PC-9 (cell line): ENCODE results near the gene CBY3.
"Not testable (repeated sequence)": the region's sequence is repeated elsewhere in the genome, so short reads cannot be mapped to it uniquely, and the experiment has no call there.

ENCODE experiments used
- EZH2 ChIP-seq: fragments of 200-600 bp; sonication (generic); IDR thresholded peaks from 2 replicates; pipeline ENCODE4 v1.8.0; 2017; ENCODE audit warnings: antibody characterized with exemption, low read depth
- TF ChIP-seq, protein P1 (sequence below): fragments of 200-600 bp; sonication (generic); conservative IDR thresholded peaks from 2 replicates; pipeline ENCODE4 v1.6.1; 2017; ENCODE audit warnings: mixed run types, antibody characterized with exemption, mild to moderate bottlenecking, moderate library complexity

DNA sequence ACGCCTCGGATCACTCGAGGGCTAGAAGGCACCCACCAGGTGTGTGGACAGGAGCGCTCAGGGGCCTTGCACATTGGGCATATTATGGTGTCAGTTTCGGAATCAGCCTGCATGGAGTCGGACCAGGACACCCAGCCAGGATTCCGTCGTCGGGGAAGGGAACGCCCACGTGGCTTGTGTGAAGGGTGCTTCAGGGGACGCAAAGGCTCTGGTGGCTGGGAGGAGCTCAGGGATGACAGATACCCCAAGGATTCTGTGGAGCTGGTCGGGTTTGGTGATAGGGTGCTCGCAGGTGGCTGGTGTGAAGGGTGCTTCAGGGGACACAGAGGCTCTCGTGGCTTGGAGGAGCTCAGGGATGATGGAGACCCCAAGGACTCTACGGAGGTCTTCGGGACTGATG is 38.2 kb downstream of the CBY3 start:
- TF ChIP-seq, protein P1, sequence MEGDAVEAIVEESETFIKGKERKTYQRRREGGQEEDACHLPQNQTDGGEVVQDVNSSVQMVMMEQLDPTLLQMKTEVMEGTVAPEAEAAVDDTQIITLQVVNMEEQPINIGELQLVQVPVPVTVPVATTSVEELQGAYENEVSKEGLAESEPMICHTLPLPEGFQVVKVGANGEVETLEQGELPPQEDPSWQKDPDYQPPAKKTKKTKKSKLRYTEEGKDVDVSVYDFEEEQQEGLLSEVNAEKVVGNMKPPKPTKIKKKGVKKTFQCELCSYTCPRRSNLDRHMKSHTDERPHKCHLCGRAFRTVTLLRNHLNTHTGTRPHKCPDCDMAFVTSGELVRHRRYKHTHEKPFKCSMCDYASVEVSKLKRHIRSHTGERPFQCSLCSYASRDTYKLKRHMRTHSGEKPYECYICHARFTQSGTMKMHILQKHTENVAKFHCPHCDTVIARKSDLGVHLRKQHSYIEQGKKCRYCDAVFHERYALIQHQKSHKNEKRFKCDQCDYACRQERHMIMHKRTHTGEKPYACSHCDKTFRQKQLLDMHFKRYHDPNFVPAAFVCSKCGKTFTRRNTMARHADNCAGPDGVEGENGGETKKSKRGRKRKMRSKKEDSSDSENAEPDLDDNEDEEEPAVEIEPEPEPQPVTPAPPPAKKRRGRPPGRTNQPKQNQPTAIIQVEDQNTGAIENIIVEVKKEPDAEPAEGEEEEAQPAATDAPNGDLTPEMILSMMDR = not testable (repeated sequence)
- TF ChIP-seq EZH2 = not testable (repeated sequence)
